Fibroblast of skin of scalp (primary cell): ENCODE results near the gene P2RY6. TPM values are rescaled to one million over a fixed set of nuclear protein-coding genes. Genes with fewer than 3 reads are reported as not detected.
"Not testable (repeated sequence)": the region's sequence is repeated elsewhere in the genome, so short reads cannot be mapped to it uniquely, and the experiment has no call there.

Experiments
- DNase-seq: peaks from one replicate; pipeline ENCODE4 v3.0.0-alpha.2; 2013
- polyA plus RNA-seq, 2 experiments: library from polyadenylated mRNA; unstranded; fragments of 120-200 nt; gene quantifications; one replicate each; pipeline ENCODE4 v1.2.1, GENCODE V29; 2013; ENCODE audit not compliant: insufficient read length in 2 of 2

The P2RY6 gene, protein sequence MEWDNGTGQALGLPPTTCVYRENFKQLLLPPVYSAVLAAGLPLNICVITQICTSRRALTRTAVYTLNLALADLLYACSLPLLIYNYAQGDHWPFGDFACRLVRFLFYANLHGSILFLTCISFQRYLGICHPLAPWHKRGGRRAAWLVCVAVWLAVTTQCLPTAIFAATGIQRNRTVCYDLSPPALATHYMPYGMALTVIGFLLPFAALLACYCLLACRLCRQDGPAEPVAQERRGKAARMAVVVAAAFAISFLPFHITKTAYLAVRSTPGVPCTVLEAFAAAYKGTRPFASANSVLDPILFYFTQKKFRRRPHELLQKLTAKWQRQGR
- polyA plus RNA-seq (2013, experiment 1 of 2; ENCODE audit: insufficient read length), result 0.14 TPM
- polyA plus RNA-seq (2013, experiment 2 of 2; ENCODE audit: insufficient read length), result 0.30 TPM

DNA sequence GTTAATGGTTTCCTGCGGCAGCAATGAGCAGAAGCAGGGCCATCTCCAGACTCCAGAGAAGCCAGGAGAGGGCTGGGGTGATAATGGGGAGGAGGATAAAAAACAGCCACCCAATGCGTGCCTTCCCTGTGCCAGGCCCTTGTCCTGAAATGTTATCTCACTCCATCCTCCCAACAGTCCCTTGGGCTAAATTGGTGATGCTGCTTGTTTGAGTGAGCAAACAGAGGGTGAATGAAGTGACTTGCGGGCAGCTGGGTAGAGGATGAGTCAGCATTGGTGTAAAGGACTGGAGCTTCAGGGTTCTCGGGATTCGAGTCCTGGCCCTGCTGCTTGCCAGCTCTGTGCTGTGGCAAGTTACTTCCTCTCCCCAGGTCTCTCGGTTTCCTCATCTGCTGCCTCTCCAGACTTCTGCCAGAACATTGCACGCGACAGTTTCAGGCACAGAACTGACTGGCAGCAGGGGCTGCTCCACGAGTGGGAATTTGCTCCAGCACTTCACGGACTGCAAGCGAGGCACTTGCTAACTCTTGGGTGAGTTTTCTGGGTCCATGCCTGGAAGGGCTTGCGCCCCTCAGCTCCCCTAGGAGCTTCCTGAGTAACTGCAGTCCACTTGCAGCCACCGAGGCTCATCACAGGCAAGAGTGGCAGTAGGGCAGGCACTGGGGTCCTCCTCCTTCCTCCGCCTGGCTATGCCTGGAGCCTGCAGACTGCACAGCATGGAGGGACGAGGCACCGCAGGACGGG, at the start of gene P2RY6:
TSS of gene P2RY6 (plus strand) at position 403 of the 744 bp plus-strand sequence. CDS start 24,181 bp downstream, outside the sequence.
- DNase-seq, result peak; percentile 42

DNA sequence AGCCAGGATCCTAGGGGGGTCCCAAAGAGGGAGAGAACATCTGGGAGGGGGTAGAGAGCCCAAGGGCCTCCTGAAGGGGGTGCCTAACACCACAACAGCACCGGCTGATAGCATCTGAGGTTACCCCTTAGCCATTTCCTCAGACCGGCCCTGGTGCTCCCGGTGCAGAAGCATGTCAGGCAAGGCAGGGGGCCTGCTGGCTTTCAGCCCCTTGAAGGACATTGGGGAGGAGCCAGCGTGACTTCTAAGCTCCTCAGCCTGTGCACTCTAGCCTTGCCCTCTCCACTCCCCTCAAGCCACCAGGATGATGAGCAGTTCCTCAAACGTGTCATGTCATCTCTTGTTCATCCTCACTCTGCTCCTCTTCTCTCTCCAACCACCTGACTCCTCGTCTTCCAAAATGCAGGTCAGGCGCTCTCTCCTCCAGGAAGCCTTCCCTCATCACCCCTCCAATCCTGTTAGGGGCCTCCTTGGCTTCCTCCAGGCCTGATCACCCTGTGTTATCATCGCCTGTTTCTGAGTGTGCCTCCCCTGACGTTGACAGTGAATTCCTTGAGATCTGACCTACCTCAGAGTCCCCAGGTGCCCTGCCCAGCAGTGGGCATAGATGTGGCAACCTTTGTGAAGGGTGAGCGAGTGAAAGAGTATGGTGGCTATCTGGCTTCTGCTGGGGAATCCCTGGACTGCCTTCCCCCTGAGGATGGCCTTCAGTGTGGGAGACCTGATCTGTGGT, 48.0 kb upstream of the P2RY6 start:
- DNase-seq, result no peak

GRCh38 chr11:73225001-73225686, 47.0 kb upstream of the P2RY6 start:
- DNase-seq, result no peak

DNA sequence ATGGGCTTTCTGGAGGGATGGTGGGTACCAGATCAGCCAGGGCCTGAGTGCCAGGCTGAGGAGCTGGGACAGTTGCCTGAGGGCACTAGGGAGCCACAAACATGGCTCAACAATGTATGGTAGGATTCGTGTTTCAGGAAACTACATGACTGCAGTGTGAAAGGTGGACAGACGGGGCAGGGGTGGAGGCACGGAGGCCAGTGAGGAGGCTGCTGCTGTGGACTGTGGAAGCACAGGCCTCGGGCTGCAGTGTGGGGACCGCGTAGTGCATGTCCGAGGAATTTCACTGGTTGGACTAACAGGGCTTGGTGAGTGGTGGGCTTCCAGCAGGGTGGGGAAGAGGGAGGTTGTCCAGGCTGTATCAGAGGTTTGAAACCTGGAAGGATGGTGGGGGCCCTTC, 46.3 kb upstream of the P2RY6 start:
- DNase-seq, result no peak

DNA sequence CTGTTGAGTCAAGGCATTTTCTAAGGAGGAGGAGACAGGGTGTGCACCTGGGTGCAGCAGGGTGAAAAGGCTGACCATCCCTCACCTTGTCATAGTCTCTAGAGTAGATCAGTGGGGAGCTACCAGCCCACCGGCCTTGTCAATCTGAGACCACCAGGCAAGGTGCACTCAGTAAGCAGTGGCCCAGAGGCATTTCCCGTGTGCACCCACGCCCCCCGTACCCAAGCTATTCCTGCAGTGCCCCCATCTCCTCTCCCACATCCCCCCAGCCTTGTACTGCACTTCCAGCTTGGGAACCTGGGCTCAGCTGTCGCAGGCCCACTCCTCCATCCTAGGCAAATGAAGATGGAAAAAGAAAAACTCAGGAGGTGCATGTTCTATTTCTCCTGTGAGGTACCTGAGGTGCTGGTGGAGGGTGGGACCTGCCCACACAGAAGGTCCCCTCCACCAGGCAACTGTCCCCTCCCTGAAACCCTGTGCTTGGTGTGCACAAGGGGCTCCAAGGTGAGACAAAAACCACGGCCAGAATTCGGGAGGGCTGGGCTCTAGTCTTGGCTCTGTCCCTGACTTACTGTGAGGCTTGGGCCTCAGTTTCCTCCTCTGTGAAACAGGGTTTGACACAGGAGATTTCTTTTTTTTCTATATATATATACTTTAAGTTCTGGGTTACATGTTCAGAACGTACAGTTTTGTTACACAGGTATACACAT, 45.7 kb upstream of the P2RY6 start:
- no peak for DNase-seq

GRCh38 chr11:73227571-73228211, 44.4 kb upstream of the P2RY6 start:
- no peak for DNase-seq

DNA sequence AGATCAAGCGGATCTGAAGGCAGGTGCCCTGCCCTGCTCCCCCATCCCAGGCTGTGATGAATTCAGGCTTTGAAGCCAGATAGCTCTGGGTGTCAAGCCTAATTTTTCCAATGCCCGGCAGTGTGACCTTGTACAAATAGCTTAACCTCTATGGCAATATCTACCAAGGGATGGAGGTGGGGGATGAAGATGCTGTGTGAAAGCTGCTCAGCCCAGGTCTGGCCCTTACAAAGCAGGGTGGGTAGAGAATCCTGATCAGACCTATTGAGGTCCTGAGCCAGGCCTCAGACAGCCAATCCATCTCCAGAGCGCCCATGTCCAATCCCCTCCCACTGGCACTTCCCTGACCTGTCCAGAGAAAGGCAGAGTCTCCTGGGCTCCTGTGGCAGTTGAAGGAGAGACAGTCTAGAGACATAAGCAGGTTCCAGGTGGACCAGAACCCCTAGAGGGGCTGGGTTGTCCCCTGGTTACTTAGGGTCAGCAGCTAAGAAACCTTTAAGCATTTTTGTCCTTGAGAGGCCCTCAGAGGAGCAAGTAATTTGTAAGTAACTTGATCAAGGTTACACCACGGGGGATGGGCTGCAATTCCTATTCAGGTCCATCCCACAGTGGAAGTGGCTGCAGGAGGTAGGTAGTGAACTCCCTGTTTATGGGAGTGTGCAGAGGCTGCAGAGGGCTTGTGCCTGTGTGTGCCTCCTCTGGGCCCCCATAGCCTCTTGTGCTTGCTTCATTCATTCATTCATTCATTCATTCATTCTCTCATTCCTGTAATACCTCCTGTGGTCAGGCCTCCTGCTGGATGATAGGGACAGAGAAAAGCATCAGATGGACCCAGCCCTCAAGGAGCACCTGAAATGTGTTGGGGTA, 43.6 kb upstream of the P2RY6 start:
- no peak for DNase-seq

DNA sequence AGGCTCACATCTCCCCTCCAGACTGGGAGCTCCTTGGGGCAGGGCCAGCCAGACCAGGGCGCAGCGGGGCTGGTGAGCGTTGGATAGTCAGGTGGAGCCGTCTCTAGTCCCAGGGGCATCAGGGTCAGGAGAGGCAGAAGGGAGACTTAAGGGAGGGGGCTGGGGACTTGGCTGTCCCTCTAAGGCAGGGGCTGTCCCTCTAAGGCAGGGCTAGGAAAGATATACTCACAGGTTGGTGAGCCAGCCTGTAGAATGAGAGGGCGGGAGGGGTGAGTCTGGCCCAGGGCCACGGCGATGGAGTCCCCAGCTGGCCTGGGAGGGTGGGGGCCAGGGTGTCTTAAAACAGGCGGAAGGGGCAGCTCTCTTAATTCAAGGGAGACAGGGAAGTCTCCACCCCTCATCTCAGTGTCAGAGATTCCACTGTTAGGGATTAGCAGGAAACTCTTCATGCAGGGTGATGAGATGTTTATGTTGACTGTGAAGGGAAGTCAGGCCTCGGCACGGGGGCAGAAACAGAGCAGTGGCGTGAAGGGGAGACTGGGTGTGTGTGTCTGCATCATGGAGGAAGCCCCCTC, 42.7 kb upstream of the P2RY6 start:
- no peak for DNase-seq

- DNase-seq, result no peak
These were observed 42.0 kb upstream of the P2RY6 start for GRCh38 chr11:73229896-73230875.

DNA sequence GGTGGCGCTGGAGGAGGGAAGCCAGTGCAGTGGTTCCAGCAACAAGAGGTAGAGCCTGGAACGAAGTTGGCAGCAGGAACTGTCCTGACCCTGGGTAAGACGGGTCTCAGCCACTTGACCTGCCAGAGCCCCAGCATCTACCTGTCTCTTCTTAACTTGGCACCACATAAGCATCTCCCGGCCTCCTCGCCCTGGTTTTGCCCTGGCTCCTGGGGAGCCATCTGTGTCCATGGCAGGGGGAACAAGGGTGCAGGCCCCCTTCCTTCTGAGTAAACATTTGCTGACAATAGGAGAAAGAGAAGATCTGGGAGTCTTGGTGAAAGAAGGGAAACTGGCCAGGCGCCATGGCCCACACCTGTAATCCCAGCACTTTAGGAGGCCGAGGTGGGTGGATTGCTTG, 41.2 kb upstream of the P2RY6 start:
- DNase-seq, result no peak

DNA sequence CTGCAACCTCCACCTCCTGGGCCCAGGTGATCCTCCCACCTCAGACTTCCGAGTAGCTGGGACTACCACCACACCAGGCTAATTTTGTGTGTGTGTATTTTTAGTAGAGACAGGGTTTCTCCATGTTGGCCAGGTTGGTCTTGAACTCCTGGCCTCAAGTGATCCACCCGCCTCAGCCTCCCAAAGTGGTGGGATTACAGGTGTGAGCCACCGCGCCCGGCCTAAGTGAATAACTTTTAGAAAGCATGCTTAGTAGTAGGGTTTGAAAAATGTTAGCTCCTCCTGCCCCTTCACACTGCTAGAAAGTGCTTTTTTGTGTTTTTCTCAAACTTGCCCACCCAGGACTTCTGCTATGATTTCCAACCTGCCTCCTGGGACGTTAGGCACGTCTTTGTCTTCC, 39.7 kb upstream of the P2RY6 start:
- DNase-seq, result not testable (repeated sequence)

- DNase-seq, result no peak
These were observed 38.9 kb upstream of the P2RY6 start for GRCh38 chr11:73233211-73233610.

GRCh38 chr11:73233692-73234470, 38.3 kb upstream of the P2RY6 start:
- no peak for DNase-seq

GRCh38 chr11:73234471-73235181, 37.5 kb upstream of the P2RY6 start:
- no peak for DNase-seq

DNA sequence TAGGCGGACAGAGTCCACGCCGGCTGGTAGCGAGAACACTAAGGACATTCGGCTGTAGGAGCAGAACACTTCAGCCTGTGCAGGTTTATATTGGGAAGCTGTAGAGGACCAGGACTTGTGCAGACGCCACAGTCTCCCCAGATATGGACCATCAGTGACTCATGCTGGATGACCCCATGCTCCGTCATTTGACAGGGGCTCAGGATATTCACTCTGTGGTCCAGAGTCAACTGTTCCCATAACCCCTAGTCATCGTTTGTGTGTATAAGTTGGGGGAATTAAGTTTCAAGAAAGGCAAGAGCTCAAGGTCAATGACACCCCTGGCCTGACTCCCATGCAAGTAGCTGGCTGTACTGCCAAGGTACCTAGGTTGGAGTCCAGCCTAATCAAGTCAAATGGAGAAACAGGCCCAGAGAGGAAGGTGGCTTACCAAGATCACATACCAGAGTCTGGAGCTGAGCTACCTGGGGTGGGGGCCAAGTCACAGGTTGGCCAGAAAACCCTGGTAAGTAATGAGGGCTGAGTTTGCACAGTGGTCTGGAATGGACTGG, 36.8 kb upstream of the P2RY6 start:
- no peak for DNase-seq

DNA sequence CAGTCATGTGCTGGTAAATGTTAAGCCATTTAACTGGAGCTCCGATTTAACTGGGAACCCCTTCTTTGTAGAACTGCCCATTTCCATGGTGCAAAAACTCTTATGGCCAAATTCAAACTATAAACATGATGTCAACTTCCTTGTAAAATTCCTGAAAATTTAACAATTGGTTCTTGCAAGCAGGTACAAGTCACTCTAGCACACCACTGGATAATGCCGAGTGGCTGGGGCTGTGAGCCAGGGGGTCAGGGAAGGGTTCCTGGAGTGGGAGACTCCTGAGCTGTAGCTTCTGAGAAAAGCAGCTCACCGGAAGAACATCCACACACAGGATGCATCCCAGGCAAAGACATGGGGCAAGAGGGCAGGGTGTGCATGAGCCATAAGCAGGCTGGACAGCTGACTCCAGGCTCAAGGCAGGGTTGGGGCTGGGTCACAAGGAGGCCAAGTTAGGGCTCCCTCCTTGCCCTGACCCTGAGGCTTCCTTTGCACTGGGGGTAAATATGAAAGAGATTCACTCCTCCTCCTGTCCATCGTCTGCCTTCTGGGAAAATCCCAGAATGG, 35.9 kb upstream of the P2RY6 start:
- no peak for DNase-seq

DNA sequence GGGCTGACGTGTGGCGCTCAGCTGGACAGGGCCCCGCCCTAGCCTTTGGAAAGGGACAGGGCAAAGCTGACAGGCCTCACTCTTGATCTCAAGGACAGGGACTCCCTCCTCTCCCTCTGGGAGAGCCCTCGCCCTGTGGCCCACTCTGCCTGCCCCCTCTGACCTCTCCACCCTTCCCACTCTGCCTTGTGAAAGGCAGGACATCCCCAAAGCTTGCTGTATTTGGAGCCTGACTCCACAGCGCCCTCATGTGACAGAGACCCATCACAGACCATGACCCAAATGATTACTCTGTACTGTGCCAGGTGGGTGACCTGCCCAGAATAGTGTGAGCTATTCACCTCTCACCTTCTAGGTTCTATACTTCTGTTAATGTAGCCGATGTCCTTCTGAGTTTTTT, 35.3 kb upstream of the P2RY6 start:
- DNase-seq, result peak; percentile 12
